ENCODE results near the gene NINJ1. TPM values are rescaled to one million over a fixed set of nuclear protein-coding genes. Genes with fewer than 3 reads are reported as not detected.
"Not testable (repeated sequence)": the region's sequence is repeated elsewhere in the genome, so short reads cannot be mapped to it uniquely, and the experiment has no call there.

Gene NINJ1
- polyA plus RNA-seq, 1 experiment, result 53.9 TPM

GRCh38 chr9:93108291-93109041 lies 25.6 kb downstream of the NINJ1 start:
- DNase-seq (ENCODE audit: low read depth), result no peak
- ChIA-PET POLR2A (no interaction called here), CTCF (interaction anchor here (0.6 to 3.9 kb wide), 17 partner anchors 11 to 367 kb away, joined by 3 to 29 read pairs (median 4); partner anchors contain the start of genes CARD19 and NINJ1)
- Histone ChIP-seq H3K4me3 (ENCODE audit: low read depth, low read length) (no peak overlapping the region), H3K36me3 (ENCODE audit: control insufficient read depth, insufficient read depth, low read length) (peaks cover 24% of the 10 kb centered on the region), H3K27me3 (ENCODE audit: control insufficient read depth, insufficient read depth, low read length) (no peaks in the 10 kb centered on the region)
- no peak for TF ChIP-seq CTCF (IDR thresholded peaks at IDR 0.05; ENCODE audit: insufficient read depth, low read depth, low read length)

DNA sequence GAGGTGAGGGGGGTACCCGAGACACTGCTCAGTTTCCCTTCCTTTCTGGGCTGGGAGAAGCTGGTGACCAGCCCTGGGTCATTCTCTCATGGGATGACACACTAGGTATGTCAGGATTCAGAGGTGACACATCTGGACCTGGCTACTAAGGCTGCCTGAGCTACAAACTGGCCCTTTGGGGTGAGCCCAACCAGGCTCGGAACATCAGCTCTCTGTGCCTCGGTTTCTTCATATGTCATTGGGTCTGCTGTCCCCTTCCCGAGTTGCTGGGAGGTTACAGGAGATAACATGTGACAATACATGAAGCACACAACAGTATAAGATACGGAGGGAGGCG lies 26.3 kb downstream of the NINJ1 start:
- Histone ChIP-seq H3K4me3 (ENCODE audit: low read depth, low read length) (no peak overlapping the region), H3K36me3 (ENCODE audit: control insufficient read depth, insufficient read depth, low read length) (peaks cover 24% of the 10 kb centered on the region), H3K27me3 (ENCODE audit: control insufficient read depth, insufficient read depth, low read length) (no peaks in the 10 kb centered on the region)
- DNase-seq (ENCODE audit: low read depth), result no peak
- ChIA-PET POLR2A (no interaction called here), CTCF (interaction anchor here (0.7 to 3.9 kb wide), 6 partner anchors 22 to 869 kb away, joined by 3 to 24 read pairs (median 5); partner anchors contain the start of gene NINJ1)
- no peak for TF ChIP-seq CTCF (IDR thresholded peaks at IDR 0.05; ENCODE audit: insufficient read depth, low read depth, low read length)

- TF ChIP-seq CTCF (IDR thresholded peaks at IDR 0.05; ENCODE audit: insufficient read depth, low read depth, low read length), result no peak
- ChIA-PET POLR2A (no interaction called here), CTCF (interaction anchor here (0.7 to 3.9 kb wide), 6 partner anchors 22 to 869 kb away, joined by 3 to 24 read pairs (median 3); no protein-coding TSS in a partner anchor)
These were observed 26.8 kb downstream of the NINJ1 start for GRCh38 chr9:93107151-93107824.

GRCh38 chr9:93105620-93106019 lies 28.4 kb downstream of the NINJ1 start:
- DNase-seq (ENCODE audit: low read depth), result no peak
- CTCF ChIA-PET, result interaction anchor here (0.7 kb wide), 1 partner anchor 404 kb away, joined by 3 read pairs; no protein-coding TSS in a partner anchor
- TF ChIP-seq CTCF (IDR thresholded peaks at IDR 0.05; ENCODE audit: insufficient read depth, low read depth, low read length), result no peak
- POLR2A ChIA-PET, result no interaction called here
- H3K36me3 ChIP-seq (ENCODE audit: control insufficient read depth, insufficient read depth, low read length), result peaks cover 13% of the 10 kb centered on the region
- H3K27me3 ChIP-seq (ENCODE audit: control insufficient read depth, insufficient read depth, low read length), result no peaks in the 10 kb centered on the region
- H3K4me3 ChIP-seq (ENCODE audit: low read depth, low read length), result no peak overlapping the region

More at GRCh38 chr9:93107151-93107824, 26.8 kb downstream of the NINJ1 start:
- Histone ChIP-seq H3K27me3 (ENCODE audit: control insufficient read depth, insufficient read depth, low read length) (no peaks in the 10 kb centered on the region), H3K36me3 (ENCODE audit: control insufficient read depth, insufficient read depth, low read length) (peaks cover 20% of the 10 kb centered on the region), H3K4me3 (ENCODE audit: low read depth, low read length) (no peak overlapping the region)
- DNase-seq (ENCODE audit: low read depth), result no peak

DNA sequence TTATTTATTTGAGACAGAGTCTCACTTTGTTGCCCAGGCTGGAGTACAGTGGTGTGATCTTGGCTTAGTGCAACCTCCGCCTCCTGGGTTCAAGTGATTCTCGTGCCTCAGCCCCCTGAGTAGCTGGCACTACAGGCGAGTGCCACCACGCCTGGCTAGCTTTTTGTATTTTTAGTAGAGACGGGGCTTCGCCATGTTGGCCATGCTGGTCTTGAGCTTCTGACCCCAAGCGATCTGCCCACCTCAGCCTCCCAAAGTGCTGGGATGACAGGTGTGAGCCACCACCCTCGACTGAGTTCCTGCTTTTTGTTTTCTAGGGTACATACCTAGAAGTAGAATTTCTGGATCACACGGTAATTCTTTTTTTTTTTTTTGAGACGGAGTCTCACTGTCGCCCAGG lies 33.0 kb downstream of the NINJ1 start:
- POLR2A ChIA-PET, result not testable (repeated sequence)
- CTCF ChIA-PET, result interaction anchor here (0.5 to 0.8 kb wide), 2 partner anchors 14 to 18 kb away, joined by 3 read pairs; no protein-coding TSS in a partner anchor

More for the DNA sequence above, 33.0 kb downstream of the NINJ1 start:
- not testable (repeated sequence) for H3K4me3 ChIP-seq (ENCODE audit: low read depth, low read length); DNase-seq (ENCODE audit: low read depth); H3K27me3 ChIP-seq (ENCODE audit: control insufficient read depth, insufficient read depth, low read length); H3K36me3 ChIP-seq (ENCODE audit: control insufficient read depth, insufficient read depth, low read length)
